ENCODE measurements around the gene MSH4.

MSH4 gene

GRCh38 chr1:75950176-75950575 is 153.5 kb downstream of the MSH4 start:
- no peak for FAIRE-seq

DNA sequence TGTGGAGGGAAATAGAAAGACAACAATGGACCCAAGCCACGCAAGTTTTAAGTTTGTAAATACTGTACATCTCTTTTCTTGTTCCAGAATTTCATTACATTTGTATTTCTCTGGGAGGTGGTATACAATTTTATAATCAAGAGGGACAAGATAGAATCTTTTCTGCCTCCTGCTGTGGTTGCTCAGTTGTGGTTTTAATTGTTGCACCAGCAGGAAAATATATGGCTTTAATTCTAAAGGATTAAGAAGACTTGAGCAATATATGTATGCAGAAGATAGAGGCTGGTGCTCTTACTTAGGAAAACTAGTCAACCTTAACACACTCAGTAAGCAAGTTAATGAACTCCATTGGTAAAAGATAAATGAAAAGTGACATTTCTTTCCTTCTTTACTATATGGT is 155.3 kb downstream of the MSH4 start:
- FAIRE-seq: no peak

- FAIRE-seq: no peak
Measured at GRCh38 chr1:75953461-75953860, 156.8 kb downstream of the MSH4 start.

DNA sequence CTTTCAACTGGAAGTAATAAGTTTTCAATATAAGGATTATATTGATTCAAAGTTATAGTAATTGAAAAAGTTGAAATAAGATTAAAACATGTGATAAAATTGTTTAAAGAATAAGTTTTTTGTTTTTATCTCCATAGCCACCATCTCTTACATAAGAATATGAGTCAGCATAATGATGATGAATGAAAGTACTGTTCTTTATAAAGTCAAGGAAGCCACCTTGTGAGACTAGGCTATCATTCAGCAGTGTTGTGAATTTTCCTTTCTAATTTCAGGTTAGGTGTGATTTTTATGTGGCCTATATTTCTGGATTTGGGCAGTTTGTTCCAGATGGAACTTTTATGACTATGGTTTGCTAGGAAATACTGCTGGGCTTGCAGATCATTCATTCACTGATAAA is 157.9 kb downstream of the MSH4 start:
- FAIRE-seq: no peak

Data from endometrium (tissue), 2 donors.